ENCODE results near the gene PARL.
A peak's percentile ranks its signal among the peaks of the same experiment; 100 is the strongest.

PARL gene, protein sequence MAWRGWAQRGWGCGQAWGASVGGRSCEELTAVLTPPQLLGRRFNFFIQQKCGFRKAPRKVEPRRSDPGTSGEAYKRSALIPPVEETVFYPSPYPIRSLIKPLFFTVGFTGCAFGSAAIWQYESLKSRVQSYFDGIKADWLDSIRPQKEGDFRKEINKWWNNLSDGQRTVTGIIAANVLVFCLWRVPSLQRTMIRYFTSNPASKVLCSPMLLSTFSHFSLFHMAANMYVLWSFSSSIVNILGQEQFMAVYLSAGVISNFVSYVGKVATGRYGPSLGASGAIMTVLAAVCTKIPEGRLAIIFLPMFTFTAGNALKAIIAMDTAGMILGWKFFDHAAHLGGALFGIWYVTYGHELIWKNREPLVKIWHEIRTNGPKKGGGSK

DNA sequence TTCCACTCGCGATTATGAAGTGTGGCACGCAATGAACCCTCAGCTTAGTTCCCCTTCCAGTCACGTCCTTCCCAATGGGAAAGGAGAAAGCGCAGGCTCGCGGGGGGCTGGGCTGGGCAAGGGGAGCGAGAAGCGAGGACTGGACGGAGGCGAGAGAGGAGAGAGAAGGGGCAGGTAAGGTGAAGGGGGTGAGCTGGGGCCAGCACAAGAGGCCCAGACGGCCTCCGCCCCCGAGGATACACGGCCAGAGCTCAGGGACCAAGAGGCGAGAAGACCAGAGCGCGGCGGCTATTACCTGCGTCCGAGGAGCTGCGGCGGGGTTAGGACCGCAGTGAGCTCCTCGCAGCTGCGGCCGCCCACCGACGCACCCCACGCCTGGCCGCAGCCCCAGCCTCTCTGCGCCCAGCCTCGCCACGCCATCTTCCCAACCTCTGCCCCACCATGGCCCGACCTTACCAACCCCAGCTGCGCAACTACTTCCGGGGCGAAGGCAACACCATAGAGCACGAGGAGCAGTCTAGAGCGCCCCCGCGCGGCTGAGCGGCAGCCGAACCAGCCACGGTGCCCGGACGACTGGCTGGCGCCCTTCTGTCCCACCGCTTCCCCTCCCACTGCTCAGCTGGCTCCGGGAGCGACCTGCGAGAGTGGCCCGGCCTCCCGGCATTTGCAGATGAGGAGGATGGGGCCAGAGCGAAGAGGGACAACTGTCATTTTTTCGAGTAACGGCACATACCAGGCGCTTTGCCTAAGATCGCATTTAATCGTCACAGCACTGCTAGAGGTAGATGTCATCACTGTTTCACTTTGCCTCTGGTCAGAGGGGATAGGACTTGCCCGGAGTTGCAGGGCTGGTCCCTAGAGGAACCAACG is at the start of gene PARL:
Gene PARL, minus strand, starts transcription at position 454 of the 870 bp plus-strand sequence. Its CDS starts 34 bp downstream, at position 420.
- DNase-seq, result peak; percentile 98 to 99

GRCh38 chr3:183933160-183933559 is 48.5 kb upstream of the PARL start:
- DNase-seq, result no peak

- no peak for DNase-seq
Observed at GRCh38 chr3:183931881-183932280, 47.2 kb upstream of the PARL start.

DNA sequence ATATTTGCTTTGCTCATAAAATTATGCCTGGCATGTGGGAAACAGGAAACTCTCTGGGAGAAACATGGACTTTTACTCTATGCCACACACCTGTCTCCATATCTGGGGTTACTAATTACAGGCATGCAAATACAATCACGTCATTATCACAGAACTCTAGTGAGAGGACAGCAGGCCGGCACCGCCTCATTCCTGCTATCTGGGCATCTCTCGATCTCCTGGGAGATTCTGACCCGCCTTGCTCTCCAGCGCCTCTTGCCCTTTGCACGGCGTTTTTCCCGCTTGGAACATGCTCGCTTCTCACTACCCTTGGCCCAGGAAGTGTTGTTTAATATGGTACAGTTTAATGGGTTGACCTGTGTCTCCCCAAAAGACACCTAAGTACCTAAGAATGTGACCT is 45.4 kb upstream of the PARL start:
- DNase-seq, result no peak

DNA sequence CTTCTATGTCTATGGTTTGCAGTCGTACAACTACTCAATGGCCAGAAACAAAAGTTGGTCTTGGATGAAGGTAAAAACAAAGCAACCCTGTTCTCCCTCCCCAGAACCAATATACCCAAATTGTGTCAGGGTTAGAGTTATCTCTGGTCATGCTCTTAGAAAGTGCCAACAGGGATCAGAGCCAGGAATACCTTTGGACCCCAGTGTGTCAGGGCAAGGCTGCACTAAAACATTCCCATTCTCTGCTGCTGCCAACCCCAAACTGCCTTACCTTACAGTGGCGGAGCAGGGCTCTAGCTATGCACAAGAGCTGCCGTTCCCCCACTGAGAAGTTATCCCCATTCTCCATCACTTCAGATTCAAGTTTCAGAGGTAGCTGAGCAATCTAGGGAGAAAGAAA is 42.4 kb upstream of the PARL start:
- DNase-seq, result no peak

DNA sequence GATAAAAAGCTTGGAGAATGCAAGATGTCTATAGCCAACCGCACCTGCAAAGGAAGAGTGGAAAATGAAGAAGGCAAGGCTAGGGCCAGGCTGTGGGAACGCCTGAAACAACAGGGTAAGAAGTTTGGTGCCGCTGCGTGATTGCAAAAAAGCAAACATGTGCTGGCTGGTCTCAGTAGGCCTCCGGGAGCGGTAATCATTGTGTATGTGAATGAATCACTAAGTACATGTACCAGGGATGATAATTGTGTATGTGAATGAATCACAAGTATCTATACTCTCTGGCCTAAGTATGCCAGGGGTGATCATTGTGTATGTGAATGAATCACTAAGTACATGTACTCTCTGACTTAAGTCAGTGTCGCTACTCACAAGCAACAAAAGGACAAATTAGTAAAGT is 40.3 kb upstream of the PARL start:
- no peak for DNase-seq

- no peak for DNase-seq
Observed at GRCh38 chr3:183924543-183924942, 39.9 kb upstream of the PARL start.

DNA sequence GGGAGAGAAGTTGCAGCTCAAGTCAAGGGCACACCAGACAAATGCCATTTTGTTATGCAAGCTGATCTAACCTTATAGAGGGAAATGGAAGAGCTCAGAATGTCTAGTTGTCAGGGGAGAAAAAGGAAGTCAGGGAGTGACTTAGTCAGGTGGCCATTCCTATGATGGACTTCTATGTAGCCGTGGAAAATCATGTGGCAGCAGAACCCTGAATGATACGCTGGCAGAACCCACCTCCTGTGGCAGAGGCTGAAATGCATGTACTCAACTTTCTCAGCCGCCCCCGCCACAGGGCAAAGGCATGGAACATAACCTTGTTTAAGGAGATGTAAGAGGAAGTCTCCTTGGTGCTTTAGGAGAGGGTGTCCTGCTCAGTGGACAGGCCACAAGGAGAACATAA is 37.7 kb upstream of the PARL start:
- DNase-seq, result no peak

DNA sequence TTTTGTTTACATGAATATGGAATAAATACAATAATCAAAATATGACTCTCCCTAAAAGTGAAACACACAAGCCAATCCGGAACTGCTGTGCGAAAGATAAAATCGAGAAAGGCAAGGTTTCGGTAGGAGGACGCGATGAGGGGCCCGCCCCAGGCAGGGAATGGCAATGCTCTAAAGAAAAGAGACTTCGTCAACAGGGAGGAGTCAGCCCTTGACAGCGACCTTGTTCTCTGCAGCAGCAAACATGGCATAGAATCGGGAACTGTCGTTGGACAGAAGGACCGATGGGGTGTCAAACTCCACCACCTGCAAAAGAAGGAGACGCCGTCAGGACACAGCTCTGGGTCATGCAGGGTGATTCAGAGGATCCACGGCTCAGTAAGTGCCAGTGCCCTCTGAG is 36.4 kb upstream of the PARL start:
- no peak for DNase-seq

DNA sequence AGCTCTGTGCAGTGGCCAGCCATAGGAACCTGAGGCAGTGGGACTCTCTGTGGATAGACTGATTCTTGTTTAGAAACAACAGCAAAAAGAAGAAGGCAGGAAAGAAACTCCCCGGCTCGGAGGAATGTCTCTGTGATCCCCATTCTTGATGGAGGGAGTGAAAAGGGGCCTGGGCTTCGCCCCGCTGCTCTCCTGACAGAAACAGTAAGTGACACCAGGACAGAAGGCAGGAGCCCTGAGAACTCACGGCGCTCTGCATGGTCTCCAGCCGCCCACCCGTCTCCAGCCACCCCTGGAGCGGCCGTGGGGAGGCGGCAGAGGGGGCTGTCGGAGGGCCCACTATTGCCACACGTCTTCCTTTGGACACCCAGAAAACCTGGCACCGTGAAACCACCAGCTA is 35.7 kb upstream of the PARL start:
- DNase-seq, result no peak

- no peak for DNase-seq
Observed at GRCh38 chr3:183918178-183918577, 33.5 kb upstream of the PARL start.

DNA sequence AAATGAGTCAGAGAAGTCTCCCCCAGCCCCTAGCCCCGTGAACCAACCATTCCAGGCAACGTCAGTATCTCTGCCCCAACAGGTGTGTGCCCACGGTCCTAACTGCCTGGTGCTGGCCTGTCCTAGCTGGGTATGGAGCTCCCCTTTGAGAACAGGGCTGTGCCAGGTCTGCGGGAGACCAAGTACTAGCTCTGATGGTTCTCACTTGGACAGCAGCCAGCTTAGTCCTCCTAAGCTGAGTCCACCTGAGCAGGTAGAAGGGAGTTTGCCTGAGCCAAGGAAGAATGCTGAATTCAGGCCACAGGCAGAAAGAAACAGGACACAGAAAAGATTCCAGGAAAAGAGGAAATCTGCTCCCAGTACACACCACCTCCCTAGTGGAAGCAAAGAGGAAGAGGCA is 33.1 kb upstream of the PARL start:
- DNase-seq, result no peak

DNA sequence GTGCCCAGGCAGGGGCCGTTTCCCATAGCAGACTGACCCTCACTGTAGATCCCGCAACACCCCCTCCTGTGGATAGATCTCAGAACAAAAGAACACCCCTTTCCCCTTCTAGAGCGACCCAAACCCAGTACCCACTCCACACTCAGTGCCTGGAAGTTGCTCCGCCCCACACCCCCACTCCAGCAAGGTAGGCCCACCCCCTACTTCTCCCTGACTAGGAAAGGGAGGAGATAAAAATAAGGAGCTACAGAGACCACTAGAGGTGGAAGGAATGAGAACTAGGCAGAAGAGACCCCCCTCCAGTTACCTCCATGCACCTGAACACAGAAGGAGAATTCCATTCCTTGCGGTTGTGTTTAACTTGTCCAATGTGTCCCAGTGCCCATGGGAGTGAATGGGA is 30.2 kb upstream of the PARL start:
- no peak for DNase-seq

GRCh38 chr3:183913580-183913920 is 28.9 kb upstream of the PARL start:
- DNase-seq, result no peak

DNA sequence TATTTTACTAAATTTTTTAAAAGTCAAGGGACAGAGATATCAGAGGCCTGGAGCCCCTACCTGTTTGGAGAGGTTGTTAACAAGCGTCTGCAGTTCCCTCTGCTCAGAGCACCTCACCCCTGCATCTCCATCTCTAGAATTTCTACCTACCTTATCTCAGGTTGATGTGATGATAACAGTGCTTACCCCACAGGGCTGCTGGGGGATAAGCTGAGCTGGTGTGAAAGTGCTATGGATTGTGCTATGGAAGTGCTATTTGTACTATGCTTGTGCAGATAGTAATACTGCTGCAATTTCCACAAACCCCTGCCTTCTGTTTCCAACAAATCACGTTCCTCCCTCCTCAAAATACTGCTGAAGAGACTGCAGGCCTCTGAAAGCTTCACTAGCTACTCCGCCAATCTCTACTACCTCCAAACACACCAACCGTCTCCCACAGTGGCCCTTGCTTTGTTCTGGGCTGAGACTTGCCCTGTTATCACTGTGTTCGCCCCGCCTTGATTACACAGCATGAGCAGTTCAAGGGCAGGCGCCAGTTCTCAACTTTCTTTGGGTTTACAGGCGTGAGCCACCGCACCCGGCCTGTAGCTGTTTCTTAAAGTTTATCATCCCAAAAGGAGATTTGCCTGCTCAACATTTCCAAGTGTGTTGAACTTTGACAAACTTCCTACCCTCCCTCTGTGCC is 28.4 kb upstream of the PARL start:
- no peak for DNase-seq

- DNase-seq, result no peak
Observed at GRCh38 chr3:183911763-183912506, 27.3 kb upstream of the PARL start.

DNA sequence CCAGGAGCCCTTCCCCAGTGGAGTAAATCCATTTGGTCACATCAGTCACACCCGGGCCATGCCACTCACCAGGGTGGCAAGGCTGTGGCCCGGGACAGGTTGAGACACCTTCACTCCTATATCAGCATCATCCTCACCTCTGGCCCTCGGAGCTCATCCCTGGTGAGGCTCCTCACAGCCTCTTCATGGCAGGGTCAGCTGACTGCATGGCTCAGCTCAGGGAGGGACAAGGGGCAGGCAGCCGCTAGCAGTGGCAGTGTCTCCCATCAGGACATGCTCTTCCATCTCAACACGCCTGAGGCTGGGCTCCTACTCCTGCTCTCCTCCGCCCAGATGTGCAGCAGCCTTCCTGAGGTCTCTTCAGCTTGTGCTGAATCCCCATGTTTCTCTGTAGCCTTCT is 26.4 kb upstream of the PARL start:
- no peak for DNase-seq

- no peak for DNase-seq
Observed at GRCh38 chr3:183909030-183909600, 24.4 kb upstream of the PARL start.

DNA sequence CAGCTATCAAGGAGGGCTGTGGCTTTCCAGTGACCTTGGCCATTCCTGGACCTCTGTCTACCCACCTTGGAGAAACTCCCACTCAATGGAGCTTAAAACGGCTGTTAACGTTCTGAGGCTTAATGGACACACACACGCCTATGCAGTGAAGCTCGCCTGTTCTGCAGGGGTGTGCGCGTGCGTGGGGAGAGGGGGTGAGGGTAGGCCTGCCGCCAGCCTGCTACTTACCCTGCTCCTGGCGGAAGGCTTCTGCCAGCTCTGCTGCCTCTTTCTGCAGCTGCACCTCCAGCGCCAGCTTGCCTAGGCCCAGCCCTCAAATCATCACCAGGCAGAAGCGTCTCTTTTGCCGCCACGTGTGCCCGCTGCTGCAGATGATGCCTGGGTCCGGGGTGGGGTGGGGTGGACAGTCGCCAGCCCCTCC is 23.2 kb upstream of the PARL start:
- DNase-seq, result no peak

GRCh38 chr3:183907176-183907575 is 22.5 kb upstream of the PARL start:
- DNase-seq, result no peak

GRCh38 chr3:183906234-183906921 is 21.7 kb upstream of the PARL start:
- DNase-seq, result no peak

All from stimulated activated CD4-positive, alpha-beta T cell treated with anti-CD3 and anti-CD28 coated beads, Interleukin-2, amount 100 ng/mL, for 24 hours (primary cell).